Heart left ventricle (tissue), 13 donors: ENCODE measurements around the gene TMSB10.

Experiments used
- POLR2A ChIP-seq, 2 donors: fragments of 450-650 bp; IDR thresholded peaks; one replicate each; pipeline ENCODE4 v1.6.1; 2017; ENCODE audit warnings: antibody characterized with exemption in 2 of 2, mild to moderate bottlenecking in 2 of 2, moderate library complexity in 2 of 2
- TF ChIP-seq, protein P1 (sequence below), 12 donors: fragments of 200-600 bp; sonication (generic) in 4 of 12; IDR thresholded peaks; one replicate each; pipeline versions ENCODE4 v1.5.0 to v1.8.0; 2018 to 2022; ENCODE audit warnings: antibody characterized with exemption in 12 of 12, mild to moderate bottlenecking in 5 of 12
- donor health status: ischemic (EF 13 %, LVEDD 7.1; RV severe dilation, severe dysfunction).
- donor health status: DM: no; HTN: yes; CAD: no.
- donor health status: DM: no; HTN: no; CAD: no.
- donor health status: ischemic (EF 25% LVEDD 6.9; RV normal size, moderate dysfunction).
- donor health status: ischemic (EF 25% LVEDD 5.7; RV mildly dilated, moderate dysfunction).
- donor health status: ischemic (EF 35%, LVEDD 5.7; RV mildly dilated, moderate dysfunction).
- donor health status: nonischemic (EF 11% LVEDD 7.7; RV severe dilation, severe dysfunction).
- donor health status: DM: yes; HTN: yes; CAD: no.
- donor health status: PGD.
- donor health status: ischemic (EF 29% LVEDD 5.4; RV normal size, mild dysfunction).
- donor health status: nonischemic (EF 23%, LVEDD 6.1; RV moderate dilation, normal function).

DNA sequence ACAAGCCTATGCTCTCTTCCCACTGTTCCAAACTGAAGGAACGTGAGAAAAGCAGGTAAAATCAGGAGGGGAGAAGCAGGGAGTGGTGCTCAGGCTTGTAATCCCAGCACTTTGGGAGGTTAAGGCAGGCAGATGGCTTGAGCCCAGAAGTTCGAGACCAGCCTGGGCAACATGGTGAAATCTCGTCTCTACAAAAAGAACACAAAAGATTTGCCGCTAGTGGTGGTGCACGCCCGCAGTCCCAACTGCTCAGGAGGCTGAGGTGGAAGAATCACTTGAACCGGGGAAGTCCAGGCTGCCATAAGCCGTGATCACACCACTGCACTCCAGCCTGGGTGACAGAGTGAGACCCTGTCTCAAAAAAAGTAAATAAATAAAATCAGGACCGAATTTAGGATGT, 1.3 kb upstream of the TMSB10 start:
- TF ChIP-seq, protein P1, sequence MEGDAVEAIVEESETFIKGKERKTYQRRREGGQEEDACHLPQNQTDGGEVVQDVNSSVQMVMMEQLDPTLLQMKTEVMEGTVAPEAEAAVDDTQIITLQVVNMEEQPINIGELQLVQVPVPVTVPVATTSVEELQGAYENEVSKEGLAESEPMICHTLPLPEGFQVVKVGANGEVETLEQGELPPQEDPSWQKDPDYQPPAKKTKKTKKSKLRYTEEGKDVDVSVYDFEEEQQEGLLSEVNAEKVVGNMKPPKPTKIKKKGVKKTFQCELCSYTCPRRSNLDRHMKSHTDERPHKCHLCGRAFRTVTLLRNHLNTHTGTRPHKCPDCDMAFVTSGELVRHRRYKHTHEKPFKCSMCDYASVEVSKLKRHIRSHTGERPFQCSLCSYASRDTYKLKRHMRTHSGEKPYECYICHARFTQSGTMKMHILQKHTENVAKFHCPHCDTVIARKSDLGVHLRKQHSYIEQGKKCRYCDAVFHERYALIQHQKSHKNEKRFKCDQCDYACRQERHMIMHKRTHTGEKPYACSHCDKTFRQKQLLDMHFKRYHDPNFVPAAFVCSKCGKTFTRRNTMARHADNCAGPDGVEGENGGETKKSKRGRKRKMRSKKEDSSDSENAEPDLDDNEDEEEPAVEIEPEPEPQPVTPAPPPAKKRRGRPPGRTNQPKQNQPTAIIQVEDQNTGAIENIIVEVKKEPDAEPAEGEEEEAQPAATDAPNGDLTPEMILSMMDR (IDR thresholded peaks at IDR 0.05), result no peak
- no peak for TF ChIP-seq POLR2A (IDR thresholded peaks at IDR 0.05)
